GM19438 (cell line): Measurements from ENCODE around the gene CDK5RAP3.

Experiments used
- ATAC-seq: cut with Tn5 transposase; IDR thresholded peaks from one replicate; pipeline ENCODE4 v1.9.1; 2021; ENCODE audit warnings: low read depth; ENCODE audit not compliant: unreplicated experiment

Gene CDK5RAP3

DNA sequence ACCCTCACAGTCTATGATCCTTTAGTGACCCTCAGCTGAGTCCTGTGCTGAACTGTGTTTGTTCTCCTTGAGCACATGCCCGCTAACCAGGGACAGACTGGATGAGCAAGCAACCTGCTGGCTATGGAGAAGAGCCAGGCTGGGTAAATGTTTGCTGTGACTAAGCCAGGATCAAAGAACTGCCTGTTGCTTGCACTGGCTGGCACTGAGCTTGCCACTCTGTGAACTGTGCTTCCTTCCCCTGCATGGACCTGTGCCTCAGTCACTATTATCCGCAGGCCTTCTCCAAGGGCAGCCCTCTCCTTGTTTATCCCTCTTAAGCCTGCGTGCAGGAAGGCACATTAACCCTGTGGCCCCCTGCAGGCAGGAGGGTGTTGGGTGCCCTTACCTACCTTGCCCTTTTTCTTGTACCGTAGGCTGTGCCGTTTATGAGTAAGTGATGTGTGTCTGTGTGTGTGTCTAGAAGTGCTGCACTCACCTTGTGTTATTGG lies 22.2 kb upstream of the CDK5RAP3 start:
- ATAC-seq, result no peak

DNA sequence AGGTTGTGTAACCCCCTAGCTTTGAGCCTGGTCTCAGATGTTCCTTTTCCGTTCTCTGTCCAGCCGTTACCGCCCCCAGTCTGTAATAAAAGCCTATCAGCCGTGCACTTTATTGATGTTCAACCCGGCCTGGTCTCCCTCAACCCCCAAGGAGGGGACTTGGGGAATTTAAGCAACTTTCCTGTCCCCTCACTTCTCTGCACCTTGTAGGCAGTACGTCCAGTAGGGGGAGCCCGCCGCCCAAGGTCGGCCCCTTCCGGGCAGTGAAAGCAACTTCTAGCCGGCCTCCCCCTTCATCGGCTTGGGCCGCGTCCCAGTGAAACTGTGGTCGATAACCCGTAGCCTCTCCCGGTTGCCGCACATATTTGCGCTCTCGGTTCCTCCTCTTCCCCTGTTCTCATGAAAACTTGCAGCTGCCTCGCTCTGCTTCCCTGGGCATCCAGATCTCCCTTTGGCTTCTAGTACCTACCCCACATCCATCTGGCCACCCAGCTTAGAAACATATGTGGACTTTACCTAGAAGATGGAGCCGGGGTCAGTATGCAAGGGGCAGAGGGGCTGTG lies 21.6 kb upstream of the CDK5RAP3 start:
- ATAC-seq, result no peak

DNA sequence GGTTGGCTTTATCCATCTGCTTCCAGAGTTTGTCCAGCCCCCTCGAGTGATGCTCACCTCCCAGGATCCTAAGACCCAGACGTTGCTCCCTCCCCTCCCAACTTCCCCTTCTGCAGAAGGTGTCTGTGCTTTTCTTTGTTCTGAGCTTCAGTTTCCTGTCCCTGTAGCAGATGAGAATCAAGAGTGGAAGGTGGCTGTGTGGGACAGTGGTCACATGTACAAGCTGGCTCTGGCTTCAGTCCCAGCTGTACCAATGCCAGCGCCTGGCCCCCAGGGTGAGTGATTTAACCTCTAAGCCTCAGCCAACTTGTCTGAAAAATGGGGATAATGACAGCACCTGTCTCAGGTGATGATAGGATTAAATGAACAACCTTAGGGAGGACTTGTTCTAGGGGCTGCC lies 21.0 kb upstream of the CDK5RAP3 start:
- ATAC-seq, result no peak

DNA sequence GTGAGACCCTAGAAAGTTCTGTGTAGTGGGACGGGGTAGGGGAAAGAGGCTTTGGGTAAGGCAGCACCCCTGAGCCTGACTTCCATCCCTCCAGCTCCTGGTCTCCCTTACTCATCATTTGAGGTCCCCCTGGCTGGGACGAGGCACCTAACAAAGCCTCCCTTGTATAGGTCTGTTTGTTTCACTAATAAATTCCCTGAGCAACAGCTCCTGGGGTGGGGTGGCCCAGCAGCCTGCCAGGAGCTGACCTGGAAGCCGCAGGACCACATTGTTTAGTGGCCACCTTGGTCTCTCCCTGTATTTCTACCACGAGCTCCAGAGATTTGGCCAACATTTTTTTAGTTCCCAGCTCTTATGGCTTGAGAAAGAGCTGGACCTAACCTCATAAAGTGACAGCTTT lies 20.5 kb upstream of the CDK5RAP3 start:
- ATAC-seq, result no peak

DNA sequence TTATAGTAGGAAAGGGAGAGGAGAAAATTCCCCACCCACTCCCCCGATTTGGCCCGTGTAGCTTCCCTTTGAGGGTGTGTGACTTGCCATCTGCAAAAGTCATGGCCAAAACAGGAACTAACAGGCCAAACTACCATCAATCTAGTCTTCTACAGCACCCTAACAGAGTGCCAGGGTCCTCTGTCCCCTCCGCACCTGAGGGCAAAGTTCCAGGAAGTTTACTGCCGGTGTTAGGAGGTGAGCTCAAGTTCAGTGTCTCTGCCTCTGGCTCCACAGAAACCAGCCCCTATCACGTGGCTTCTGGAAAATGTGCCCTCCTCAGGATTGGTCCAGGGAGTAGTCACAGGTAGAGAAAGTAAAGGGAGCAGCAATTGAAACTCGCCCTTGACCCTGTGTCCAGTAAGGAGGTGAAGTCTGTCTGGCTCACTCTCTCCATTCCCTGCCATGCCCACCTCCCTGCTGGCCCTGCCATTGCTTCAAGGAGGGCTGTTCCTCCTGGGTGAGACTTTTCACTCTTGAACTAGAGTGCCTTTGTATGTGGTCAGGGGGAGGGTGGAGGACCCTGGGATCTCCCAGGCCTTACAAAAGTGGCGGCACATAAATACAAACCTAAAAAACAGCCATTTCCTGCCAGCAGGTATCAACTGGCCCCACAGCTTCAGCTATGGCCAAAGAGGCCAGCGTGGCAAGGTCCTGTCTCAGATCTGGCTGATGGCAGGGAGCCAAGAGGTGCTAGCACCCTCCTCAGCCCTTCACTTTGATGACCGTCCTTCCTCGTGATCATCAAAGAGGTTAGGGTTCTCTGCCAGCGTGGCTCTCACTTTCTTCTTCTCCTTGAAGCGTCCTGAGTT lies 18.5 kb upstream of the CDK5RAP3 start:
- ATAC-seq, result no peak

DNA sequence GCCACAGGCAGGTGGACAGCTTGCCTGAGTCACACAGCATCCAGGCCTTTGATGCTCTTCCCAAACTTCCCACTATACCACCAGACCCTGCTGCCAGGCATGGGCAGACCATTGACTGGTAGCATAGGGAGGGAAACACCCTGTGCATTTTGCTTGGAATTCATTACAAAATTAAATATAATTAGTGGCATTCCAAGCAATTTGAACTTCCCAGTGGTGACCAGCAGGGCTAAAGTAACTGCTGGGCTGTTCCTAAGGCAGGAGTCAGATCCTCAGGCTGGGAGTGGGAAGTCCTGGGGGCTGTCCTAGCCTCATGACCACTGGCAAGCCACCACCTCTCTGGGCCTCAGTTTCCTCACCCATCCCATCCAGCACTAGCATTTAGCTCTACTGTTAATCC lies 17.0 kb upstream of the CDK5RAP3 start:
- no peak for ATAC-seq

DNA sequence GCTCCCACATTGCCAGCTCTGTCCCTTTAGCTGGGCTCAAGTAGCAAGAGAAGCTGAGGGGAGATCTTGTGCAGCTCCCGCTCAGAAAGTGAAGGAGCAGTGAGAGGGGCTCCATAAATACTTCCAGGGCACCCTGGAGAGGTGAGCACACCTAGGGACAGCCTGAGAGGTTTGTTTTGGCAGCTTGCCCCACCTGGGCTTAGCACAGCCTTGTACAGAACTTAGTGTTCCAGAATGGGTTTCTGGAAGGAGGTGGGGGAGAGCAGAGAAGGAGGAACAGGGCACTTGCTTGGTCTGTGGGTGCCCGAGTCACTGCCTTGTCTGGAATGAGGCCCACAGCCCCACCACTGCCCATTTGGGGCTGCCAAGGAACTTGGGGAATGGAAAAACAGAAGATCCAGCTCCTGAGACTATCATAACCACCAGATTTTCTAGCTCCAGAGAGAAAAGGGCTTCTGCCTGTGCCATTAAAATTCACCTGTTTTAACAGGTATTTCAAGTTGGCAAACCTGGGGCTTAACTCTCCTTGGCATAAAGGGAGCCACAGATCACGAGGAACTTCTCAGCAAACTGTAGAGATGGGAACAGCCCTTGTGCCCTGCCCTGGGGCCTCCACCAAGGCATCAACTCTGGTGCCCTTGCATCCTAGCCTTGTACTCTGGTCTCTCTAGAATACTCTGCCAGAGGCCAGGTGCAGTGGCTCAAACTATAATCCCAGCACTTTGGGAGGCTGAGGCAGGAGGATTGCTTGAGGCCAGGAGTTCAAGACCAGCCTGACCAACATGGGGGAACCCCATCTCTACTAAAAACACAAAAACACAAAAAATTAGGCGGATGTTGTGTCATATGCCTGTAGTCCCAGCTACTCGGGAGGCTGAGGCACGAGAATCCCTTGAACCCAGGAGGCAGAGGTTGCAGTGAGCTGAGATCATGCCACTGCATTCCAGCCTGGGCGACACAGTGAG lies 15.1 kb upstream of the CDK5RAP3 start:
- no peak for ATAC-seq

DNA sequence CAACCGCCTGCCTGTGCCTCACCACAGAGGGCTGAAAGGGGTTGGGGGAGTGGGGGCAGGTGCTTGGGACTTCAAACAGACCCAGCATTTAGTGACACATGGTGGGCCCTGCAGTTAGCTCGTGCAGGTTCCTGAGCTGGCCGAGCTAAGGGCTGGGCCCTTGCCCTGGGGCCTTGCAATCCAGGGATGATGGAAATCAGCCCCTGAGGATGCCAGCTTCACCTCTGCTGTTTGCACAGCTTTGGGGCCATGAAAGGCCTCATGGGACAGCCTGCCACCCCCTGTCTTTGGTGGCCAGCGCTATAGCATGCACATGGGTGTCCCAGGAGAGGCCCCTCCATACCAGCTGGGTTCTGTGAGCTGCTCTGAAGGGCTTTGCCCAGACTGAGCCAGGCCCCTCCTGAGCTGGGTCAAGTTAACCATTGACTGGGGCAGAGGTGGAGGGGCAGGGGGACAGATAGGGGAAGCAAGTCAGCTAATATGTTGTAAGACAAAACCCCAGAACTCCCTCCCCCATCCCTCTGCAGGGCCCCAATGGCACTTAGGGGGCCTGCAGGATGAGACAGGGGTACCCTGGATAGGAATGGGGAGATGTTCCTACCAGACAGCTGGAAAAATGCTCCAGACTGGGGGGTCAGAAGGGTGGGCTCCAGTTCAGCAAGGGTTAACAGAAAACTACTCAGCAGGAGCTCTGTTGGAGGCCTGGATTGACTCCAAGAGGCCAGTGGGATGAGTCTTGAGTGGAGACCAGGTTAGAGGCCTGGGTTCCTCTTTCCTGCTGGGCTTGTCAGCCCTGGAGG lies 13.9 kb upstream of the CDK5RAP3 start:
- ATAC-seq, result no peak

DNA sequence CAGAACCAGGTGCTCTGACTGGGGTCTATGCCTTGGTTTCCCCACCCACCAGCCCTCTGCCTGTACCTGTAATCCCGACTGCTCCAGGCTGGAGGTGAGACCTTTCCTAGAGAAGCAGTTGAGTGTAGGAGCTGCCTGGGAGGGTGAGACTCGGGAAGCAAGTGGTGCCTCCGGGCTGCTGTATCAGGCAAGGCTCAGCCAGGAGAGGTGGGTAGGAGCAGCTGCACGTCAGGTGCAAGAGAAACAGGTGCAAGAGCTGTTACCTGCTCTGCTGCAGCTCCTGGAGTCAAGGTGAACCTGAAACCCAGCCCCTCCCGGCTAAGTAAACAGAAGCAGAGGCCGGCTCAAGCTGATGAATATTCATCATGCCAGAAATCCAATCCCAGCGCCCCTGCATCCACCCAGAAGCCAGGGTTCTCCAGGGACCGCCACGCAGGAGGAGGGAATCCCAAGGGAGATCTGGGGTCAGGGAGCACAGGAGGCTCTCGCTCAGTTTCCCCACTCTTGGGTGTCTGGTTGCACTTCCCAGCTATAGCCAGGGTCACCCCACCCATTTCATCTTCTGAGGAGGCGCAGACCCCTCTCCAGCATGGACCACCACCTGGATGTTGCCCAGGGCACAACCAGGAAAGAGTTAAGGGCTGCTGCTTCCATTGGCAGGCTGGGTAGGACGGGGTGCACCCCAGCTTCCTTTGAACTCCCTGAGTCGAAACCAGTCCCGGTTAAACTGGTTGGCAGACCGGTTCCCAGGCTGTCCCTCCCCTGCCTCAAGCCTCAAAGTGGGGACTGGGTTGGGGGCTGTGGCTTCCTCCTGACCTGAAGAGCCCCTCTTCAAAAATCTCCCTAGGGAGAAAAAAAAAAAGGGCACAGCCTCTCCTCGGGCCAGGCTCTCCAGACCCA lies 13.1 kb upstream of the CDK5RAP3 start, which contains the start of gene PRR15L:
Gene PRR15L (minus strand): TSS at position 293 of the 900 bp plus-strand sequence. CDS start 4,649 bp downstream, outside the sequence.
- no peak for ATAC-seq

DNA sequence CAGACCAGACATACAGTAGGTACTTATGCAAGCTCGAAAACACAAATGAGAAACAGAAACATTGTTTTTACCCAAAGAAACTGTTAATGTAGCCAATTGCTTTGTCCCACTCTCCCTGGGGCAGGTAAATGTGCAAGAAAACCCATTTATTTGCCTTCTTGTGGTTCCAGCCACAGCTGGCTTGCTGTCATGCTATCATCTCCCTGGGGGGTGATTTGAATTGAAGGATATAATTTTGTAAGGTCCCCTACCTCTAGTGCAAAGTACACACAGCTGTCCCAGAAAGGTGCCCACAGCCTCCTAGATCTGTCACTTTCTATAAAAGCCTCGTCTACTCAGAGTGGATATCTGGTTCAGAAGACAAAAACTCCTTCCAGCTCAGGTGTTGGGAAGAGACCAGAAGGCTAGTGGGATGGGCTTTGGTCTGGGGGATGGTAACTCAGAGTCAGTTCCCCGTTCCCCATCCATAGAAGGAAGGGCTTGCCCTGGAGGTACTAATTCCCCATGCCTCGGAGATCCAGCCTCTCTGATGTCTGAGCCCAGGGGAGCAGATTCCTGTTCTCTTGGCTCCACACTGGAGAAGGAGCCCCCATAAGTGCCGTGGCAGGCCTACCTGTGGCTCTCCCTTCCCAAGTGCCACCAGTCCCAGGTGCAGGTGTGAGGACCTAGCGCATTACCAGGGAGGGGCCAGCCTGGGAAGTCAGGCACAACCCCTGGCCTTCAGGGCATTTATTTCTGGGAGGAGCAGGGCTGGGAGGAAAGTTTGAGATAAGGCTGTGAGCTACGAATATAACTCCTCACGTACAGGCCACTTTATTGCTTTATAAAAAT lies 10.9 kb upstream of the CDK5RAP3 start:
- no peak for ATAC-seq

DNA sequence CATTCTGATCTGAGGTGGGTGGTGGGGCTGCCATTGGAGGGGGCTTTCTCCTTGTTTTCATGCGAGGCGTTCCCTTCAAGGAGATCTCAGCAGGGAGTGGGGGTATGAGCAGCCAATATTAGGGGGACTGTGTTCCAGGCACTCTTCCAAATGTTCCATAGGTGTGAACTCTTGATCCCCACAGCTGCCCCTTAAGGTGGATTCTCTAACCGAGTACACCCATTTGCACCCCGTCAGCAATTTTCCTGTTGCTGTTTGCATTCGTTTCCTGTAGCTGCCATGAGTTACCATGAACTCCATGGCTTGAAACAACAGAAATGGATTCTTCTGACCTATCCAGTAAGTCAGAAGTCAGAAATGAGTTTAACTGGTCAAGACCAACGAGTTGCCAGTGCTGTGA lies 9.5 kb upstream of the CDK5RAP3 start:
- ATAC-seq, result no peak

DNA sequence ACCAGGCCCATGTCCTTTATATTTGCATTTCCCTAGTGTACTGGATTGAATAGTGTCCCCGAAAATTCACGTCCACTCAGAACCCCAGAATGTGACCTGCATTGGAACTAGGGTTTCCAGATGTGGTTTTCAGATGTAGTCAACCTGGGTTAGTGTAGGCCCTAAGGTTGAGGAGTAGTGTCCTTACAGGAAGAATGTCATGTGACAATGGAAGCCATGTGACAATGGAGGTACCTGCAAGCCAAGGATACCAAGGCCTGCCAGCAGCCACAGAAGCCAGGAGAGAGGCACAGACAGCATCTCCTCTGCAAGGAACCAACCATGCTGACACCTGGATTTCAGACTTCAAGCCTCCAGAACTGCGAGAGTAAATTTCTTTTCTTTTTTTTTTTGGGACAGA lies 8.0 kb upstream of the CDK5RAP3 start:
- ATAC-seq, result no peak

DNA sequence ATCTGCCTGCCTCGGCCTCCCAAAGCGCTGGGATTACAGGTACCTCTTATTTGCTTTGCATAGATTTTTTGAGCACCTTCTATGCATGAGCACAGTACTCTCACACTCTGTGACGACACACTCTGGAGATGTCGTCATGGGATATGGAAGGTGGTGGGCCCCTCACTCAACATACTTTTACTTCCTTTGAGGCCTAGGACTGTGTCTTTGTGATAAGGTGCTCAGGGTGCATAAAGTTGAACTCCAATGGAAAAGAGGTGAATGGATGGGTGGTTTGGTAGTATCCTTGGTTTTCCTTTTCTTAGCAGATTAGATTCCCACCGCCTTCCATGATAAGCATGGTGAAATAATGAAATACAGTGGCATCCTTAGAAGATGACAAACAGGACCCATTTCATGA lies 6.1 kb upstream of the CDK5RAP3 start:
- ATAC-seq, result no peak

DNA sequence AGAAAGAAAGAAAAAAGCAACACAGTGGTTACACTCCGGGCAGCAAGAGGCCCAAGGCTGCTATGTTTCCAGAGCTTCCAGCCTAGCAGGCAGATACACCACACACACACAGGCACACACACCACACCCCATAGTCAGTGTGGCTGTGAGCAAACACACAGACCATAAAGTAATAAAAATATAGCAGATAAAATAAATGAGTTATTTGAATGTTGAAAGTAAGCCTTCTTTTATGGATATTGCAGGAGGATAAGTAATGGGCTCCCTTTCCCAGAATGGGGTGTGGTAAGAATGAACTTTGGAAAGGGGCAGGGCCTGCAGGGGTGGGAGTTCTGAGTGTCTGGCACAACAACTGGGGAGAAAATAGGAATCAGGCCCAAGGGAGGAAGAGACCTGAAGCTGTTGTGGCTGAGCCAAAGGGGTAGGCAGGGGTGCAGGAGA lies 4.8 kb upstream of the CDK5RAP3 start:
- ATAC-seq, result no peak

DNA sequence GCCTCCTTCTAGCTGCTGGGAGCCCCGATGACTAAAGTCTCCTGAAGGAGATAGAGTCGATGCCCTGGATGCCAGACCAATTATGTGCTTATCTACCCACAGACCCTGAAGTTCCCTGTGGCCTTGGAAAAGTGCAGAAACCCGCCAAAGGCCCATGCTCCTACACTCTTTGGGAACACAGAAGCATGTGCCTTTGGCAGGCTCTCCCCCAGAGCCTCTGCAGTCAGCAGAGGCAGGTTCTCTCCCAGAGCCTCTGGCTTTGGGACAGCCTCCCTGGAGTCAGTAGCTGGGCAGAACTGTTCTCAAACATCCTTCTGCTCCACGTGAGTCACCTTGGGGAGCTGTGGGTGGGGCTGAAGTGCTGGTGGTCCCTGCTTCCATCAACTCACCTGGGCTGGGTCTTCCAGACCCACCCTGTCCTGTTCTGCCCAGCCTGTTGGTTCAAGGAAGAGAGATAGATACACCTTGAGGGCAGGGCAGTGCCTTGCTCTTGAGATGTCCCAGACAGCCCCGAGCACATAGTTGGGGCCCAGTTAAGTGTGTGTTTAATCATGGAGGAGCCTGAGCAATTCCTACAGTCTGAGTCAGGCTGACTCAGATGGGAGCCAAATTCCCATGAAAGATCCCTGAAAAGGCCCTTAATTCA lies 3.2 kb upstream of the CDK5RAP3 start:
- ATAC-seq, result no peak

DNA sequence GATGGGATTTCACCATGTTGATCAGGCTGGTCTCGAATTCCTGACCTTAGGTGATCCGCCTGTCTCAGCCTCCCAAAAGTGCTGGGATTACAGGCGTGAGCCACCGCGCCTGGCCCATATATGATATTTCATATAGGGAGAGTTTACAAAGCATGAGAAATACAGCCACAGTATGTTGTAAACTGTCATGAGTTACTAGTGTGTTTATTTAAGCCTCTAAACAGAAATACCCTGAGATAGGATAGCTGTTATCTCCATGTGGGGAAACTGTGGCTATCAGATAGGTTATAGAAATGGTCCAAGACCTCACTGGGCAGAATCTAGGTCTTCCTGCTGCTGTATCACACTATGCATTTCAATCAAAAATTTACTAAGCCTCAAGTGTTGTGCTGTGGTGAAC lies 2.1 kb upstream of the CDK5RAP3 start:
- no peak for ATAC-seq

DNA sequence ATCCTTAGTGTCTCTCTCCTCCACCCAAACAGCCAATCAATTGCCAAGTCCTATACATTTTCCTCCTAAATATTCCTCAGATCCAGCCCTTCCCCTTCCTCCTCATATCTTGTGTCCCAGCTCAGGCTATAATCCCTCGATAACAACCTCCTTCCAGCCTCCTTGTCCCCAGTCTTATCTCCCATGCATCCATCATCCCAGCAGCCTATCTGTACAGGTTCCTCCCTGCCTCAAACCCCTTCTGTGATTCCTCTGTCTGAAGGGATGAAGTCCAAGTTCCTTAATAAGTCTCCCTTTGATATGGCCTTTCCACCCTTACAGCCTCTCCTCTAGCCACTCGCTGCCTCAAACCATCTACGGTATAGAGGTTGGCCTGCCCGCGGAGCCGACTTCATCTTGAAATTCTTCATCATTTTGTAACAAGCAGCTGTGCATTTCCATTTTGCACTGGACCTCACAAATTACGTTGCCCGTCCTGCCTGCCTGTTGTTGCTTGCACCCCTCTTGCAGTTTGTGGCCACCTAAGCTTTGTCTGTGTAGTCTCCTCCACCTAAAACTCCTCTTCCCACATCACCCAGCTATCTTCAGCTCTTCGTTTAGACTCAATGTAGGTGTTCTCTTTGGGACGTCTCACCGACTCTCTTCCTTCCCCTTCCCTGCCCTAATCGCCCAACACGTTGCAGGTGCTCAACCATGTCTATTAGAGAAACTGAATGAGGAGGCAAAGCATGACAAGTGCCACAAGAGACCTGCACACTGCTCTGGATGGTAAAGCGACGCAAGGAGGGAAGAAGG lies 786 bp upstream of the CDK5RAP3 start:
- ATAC-seq, result no peak
